GM12878 (cell line): ENCODE measurements around the gene GRIN2C.

Experiments
- TF ChIP-seq, protein P1 (sequence below): IDR thresholded peaks from 2 replicates; pipeline ENCODE4 v1.6.1; 2012; ENCODE audit warnings: low read depth, low read length, improper control_type of control experiment
- TF ChIP-seq, protein P2 (sequence below), 3 experiments: IDR thresholded peaks in 2 of 3; conservative IDR thresholded peaks in 1 of 3; 2 replicates each; pipeline ENCODE4 v1.5.1; 2011; ENCODE audit warnings: low read depth in 3 of 3, low read length in 3 of 3, mild to moderate bottlenecking in 3 of 3, control low read depth in 2 of 3, moderate library complexity in 2 of 3, inconsistent platforms in 1 of 3, mixed read lengths in 1 of 3; ENCODE audit not compliant: control insufficient read depth in 2 of 3, insufficient read depth in 1 of 3; ENCODE audit errors: extremely low read depth in 1 of 3

DNA sequence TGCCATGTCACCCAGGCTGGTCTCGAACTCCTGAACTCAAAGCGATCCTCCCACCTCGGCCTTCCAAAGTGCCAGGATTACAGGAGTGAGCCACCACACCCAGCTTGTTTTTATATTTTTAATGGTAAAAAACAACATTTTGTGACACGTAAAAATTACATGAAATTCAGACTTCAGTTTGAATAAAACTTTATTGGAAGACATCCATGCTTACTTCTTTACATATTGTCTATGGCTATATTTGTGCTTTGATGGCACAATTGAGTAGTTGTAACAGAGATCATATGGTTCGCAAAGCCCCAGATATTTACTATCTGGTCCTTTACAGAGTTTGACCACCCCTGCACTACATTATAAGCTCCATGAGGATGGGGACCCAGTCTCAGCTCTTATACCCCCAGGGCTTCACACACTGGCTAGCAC, 14.9 kb upstream of the GRIN2C start:
- TF ChIP-seq, protein P1, sequence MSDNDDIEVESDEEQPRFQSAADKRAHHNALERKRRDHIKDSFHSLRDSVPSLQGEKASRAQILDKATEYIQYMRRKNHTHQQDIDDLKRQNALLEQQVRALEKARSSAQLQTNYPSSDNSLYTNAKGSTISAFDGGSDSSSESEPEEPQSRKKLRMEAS = no peak
- TF ChIP-seq, protein P2, sequence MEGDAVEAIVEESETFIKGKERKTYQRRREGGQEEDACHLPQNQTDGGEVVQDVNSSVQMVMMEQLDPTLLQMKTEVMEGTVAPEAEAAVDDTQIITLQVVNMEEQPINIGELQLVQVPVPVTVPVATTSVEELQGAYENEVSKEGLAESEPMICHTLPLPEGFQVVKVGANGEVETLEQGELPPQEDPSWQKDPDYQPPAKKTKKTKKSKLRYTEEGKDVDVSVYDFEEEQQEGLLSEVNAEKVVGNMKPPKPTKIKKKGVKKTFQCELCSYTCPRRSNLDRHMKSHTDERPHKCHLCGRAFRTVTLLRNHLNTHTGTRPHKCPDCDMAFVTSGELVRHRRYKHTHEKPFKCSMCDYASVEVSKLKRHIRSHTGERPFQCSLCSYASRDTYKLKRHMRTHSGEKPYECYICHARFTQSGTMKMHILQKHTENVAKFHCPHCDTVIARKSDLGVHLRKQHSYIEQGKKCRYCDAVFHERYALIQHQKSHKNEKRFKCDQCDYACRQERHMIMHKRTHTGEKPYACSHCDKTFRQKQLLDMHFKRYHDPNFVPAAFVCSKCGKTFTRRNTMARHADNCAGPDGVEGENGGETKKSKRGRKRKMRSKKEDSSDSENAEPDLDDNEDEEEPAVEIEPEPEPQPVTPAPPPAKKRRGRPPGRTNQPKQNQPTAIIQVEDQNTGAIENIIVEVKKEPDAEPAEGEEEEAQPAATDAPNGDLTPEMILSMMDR (IDR thresholded peaks at IDR 0.05 in 2 of 3, conservative IDR thresholded peaks at IDR 0.05 in 1 of 3; ENCODE audit: control insufficient read depth in 2 of 3, extremely low read depth in 1 of 3, insufficient read depth in 1 of 3, low read depth in 3 of 3, low read length in 3 of 3) = no peak
